NOMO-1 treated with dmso at 0.1 percent for 144 hours (cell line): ENCODE measurements around the gene RIMBP2.

ENCODE experiments used
- DNase-seq: peaks from one replicate; lab custom pipeline; 2025; ENCODE audit not compliant: unreplicated experiment; lab: John Stamatoyannopoulos, UW

The RIMBP2 gene

DNA sequence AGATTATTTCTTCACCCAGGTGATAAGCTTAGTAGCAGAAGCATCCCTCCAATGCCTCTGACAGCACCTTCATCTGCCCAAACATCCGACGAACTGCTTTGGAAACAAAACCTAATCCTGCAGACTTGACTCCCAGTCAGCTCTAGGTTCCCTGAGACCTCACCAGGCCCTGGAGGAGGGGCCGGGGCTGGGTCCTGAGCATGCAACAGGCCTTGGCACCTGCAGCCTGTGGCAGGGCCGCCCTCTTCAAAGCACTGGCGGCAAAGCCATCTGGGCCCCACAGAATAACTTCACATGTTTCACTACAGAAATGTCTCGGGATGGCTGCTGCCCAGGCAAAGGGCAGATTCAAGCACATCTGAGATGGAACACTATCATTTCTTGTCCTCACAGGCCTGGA, 245.1 kb downstream of the RIMBP2 start:
- no peak for DNase-seq

DNA sequence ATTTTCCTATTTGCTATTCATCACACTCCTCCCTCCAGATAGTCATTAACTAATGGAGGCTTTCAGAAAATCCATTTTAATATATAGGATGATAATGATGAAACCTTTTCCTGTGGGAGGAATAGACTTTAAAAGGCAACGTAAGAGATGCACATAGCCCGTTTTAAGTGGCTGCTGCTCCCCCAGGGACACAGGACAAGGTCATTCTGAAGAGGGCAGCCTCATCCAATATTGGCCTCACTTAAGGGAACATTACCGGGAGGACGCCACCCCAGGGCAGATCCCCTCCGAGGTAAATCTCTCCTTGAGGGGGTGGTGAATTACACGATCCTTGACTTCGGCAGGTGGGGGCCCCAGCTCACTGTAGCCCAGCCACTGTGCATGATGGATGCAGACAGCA, 246.5 kb downstream of the RIMBP2 start:
- no peak for DNase-seq

DNA sequence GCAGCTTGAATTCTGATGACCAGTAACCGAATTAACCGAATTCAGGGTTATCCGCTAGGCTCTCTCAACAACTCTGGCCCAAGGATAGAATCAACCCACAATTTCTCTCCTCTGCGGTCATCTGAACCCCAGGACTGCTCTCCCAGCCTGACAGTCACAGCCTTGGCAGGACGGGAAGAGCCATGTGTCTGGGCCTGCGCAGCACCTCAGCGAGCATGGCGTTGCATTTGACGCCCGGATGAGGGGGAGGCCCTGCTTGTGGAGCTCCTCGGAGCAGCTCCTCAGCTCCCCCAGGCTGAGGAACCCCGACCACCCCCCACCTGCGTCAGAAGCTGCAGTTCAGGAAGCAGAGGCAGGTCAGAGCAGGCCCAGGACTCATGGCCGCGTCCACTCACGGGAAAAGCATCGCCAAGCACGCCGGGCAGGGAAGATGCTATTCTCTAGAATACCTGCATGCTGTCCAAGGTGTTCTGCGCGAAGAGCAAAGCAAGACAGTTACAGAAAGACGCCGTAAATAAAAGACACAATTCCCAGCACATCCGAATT, 247.3 kb downstream of the RIMBP2 start:
- DNase-seq = no peak

DNA sequence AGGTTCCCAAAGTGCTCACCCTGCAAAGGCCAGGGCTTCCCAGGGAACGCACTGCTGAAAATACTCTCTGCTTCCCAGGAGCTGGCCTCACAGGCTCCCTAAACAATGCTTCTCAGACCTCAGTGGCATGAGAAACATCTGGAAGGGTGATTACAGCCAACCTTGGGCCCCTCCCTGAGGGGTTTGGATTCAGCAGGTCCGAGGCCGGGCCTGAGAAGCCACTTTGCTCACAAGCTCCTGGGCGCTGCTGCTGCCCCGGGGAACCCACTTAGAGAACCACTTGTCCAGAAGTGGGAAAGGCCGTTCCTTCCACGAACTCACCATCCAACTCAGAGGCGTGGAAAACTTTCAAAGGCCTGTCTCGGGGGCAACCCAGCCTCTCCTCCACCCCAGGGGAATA, 247.9 kb downstream of the RIMBP2 start:
- DNase-seq = no peak

DNA sequence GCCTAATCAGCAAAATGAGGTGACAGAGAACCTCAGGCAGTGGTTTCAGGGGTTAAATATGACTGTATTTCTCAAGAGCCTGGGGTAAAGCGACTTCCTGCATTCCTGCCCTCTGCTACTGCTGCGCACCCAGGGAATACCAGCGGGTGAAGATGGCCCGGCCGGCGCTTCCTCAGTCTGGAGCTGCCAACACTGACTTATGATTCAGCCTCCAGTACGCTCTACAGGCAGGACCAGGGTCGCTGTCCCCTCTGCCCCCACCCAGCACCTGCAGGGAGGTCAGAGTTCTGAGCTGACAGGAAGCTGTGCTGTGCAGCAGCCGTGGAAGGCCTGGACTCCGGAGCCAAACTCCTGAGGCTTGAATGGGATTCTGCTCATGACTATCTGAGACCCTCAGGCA, 250.5 kb downstream of the RIMBP2 start:
- DNase-seq = no peak

DNA sequence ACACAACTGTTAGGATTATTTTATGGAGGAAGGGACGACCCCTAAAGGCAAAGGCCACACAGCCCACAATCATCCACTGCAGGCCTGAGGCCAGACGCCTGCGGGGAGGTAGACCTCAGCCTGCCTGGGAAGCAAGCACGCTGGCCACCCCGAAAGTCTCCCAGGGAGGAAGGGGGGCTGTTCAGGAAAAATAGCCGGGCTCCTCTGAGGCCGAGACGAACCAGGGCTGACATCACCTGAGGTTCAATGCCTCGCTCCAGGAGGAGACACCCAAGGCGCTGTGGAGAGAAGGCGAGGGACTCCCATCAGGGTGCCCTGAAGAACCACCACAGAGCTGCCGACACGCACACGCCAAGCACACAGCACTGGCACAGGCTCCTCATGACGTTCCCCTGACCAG, 251.1 kb downstream of the RIMBP2 start:
- no peak for DNase-seq

DNA sequence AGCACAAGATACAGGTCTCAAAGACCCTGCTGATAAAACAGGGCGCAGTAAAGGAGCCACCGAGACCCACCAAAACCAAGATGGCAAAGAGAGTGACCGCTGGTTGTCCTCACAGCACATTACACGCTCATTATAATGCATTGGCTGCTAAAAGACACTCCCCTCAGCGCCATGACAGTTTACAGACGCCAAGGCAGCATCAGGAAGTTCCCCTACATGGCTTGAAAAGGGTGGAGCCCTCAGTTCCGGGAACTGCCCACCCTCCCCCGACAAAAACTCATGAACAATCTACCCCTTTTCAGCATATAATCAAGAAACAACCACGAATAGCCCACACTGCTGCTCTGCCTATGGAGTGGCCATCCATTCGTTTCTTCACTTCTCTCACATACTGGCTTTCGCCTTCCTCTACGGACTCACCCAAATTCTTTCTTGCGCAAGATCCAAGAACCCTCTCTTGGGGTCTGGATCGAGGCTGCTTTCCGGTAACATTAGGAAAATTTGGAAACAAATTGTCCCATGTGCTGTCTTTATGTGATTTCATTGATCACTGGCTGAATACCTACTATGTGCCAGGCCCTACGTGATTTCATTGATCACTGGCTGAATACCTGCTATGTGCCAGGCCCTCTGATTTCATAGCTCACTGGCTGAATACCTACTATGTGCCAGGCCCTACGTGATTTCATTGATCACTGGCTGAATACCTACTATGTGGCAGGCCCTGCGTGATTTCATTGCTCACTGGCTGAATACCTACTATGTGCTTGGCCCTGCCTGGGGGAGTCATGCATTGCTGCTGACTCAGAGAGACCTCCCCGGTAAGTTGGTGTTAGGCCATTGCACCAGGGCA, 252.1 kb downstream of the RIMBP2 start:
- no peak for DNase-seq

DNA sequence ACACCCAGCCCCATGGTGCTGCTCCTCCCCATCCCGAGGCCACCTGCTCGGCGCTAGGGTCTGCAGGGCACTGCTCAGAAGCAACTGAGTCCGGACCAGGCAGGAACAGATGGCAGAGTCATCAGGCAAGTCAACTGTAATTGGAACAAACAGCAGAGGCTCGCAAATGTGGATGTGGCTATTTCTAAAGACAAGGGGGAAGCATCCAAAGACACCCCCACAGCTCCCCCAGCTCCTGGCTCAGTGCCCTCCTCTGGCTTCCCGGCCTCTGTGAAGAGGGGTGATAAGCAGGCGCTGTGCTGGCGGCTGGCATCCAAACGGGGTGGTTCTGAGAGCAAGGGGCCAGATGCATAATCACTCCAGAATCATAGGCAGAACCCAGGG, 252.8 kb downstream of the RIMBP2 start:
- DNase-seq = no peak

DNA sequence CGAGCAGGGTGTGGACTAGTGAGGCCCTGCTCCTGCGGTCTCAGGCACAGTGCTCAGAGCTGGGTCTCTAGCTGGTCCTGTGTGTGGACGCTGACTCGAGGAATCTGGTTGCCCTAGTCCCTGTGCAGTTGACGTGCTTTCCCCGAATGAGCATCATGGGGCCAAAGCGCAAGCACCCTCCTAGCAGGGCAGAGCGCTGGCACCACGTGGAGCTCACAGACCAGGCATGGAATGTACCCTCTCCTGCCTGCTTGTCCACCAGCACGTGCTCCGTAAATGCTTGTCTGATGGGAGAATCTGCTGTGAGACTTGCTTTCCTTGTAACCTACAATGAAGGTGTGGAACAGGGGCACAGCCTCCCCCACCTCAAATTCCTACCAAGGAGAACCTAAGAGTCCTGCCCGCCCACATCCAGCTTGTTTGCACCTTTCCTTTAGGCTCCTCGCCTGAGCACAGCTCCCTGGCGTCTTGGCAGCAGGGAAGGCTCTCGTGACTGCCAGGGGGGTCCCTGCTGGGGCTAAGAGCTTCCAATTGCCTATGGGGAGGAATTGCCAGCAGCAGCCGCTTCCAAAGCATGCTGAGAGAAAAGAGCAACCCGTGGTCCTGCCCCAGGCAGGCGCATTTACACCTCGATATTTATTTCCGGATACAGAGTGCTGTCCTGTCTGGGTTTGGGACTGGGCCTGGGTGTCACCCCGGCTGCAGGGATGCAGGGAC, 253.4 kb downstream of the RIMBP2 start:
- no peak for DNase-seq

DNA sequence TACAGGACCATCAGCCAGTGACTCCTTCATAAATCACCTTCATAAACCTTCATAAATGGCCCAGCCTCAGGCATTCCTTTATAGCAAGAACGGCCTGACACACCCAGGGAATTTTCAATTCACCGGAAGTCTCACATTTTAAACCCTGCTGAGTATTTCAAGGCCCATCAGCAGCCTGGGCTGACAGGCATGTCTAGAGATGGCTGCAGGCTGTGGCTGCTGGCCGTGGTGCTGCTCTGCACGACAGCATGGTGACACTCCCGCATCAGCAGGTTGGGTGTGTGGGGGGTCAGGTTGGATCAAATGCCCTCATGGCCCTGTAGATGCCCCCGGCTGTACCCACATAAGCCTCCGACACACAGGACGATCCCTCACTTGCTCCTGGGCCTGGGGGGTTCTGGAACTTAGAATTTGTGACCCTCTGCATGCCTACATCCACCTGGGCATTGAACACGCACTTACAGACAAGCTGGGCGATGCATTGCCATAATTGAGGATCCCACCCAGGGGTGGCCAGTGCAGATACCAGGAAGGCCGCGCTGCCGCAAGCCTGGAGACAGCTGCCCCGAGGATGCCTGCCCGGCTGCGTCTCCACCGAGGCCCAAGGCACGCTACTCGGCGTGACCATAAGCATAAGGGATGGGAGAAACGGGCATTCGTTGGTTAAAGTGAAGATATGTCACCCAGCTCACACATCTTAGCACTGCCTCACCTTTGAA, 254.1 kb downstream of the RIMBP2 start:
- no peak for DNase-seq

DNA sequence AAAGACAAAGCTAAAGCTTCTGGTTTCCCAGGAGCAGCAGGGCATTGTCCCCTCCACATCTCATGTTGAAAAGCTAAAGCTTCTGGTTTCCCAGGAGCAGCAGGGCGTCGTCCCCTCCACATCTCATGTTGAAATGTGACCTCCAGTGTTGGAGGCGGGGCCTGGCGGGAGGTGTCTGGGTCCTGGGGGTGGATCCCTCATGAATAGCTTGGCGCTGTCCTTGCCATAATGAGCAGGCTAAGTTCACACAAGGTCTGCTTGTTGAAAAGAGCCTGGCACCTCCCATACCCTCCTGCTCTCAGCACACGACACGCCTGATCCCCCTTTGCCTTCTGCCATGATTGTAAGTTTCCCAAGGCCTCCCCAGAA, 254.7 kb downstream of the RIMBP2 start:
- DNase-seq = no peak

DNA sequence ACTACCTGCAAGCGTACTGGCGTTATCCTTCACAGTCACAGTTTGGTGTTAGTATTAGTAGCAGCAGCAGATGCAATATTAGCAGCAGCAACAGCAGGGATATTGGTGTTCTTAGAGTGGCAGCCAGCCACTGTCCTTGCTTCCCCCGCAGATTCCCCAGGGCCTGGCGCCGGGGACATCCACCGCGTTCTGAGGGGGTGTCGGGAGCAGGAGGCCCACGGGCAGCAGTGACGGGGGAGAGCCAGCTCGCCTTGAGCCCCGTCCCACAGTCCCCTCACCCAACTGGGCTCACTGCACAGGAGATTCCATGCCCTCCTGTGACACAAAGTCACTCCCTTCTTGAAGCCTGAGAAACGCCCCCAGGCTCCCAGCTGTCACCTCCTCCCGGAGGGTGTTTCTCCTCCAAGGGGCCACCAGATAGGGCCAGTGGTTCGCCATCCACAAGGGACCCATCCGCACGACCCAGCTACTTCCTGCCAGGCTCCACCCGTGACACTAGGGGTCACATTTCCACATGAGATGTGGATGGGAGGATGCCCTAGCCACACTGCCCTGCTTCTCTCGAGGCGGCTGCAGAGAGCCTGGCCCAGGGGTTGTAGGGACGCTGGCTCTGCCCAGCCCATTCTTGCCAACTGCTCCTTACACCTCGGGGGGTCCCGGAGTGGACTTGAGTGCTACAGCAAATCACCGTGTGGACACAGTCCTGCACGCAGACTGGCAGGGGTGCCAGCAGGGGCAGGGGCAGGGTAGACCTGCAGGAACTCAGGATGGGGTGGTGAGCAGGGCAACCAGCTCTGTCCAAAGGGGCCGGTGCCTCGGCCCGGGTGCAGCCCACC, 255.3 kb downstream of the RIMBP2 start:
- DNase-seq = no peak

DNA sequence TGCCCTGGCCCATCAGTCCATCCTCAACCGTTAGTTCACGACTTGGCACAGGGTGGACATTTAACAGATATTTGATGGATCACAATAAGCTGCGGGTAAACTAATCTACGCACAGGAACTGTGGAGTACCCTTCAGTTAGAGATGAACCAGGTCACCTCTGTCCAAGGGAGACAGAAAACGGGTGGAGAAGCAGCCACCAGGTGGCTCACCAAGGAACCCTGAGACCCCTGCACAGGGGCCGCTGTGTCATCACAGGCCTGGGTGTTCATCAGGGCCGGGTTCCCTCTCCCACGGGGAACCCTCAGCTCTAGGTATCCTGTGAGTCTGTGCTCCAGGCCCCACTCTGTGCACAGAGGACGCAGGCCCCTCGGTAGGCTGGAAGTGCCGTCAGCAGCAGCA, 256.2 kb downstream of the RIMBP2 start:
- no peak for DNase-seq

DNA sequence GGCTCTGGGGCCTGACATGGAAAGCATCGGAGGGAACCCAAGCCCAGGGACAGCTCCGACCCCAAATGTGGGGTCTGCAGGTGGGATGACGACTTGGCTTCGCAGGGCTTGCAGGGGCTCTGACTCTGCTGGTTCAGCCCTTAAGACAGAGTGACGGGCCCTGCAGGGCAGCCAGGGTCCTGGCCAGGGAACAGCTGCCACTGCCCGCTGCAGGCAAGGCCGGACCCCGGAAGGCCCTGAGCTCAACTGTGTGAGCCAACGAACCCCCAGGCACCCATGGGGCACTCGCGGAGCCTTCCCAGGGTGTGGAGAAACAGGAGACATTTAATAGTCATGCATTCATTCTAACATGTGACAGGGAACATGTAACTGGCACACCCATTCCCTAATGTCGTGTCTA, 257.8 kb downstream of the RIMBP2 start:
- no peak for DNase-seq

DNA sequence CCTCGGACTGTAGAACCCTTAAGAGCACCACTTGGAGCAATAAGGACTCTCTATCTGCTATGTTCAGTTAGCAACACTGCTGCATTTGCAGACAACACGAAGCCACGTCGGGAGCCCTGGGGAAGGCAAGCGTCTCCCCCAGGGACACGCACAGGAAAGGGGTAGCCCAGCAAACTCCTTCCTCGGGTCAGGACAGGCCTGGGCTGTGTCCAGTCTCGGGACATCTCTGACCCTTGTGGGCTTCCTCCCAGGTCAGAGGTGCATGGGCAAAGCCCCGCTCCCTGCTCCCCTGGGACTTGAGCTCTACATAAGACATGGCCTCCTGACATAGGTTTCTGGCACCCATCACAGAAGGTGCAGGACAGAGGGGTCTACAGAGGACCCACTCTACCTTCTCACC, 258.9 kb downstream of the RIMBP2 start:
- no peak for DNase-seq

DNA sequence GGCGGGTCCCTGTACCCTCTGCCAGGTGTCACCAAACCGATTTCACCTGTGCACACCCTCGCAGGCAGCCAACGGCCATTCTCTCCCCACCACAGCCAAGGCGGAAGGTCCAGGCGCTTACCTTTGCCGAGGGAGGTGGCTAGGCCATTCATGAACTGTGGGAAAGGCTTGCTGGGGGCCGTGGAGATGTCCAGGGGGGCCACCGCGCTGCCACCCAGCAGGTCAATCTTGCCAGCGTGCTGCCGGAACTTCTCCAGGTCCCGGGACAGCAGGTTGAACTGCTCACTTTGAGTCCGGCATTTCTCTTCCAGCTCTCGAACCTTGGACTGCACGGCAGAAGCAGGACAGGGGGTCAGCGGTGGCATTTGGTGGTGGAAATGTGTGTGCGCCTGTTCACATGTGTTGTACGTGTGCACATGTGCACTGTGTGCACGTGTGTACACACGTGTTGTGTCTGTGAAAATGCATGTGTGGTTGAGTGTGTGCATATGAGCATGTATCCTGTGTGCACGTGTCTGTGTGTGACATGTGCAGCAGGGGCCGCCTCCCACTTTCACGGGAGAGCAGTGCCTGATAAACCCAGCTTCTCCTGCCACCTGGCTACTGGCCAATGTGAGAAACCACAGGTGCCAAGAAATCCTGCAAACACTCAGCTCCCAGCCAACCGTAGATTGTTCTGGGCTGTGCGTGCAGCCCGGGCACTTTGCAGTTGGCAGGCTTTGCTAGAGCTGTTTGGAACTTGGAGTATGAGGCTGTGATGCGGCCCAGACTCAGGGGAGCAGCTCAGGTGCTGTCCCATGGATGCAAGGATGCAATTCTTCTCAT, 259.5 kb downstream of the RIMBP2 start:
- DNase-seq = no peak

DNA sequence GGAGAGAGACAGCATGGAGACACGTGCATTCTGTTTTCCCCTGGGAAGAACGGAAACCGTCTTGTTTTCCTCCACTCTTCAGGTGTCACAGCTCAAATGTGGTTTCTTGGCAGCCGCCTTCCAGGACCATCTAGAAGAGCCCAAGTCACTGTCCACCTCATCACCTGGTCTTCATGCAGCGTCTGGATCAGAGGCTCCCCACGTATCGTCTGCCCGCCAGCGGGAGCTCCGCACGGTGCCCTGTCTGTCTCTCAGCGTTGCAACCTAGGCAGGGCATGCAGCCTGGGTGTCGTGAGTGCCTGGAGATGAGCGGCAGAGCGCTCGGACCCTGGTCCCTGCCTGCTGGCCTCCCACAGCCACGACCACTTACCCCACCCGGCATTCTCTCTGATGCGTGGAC, 260.9 kb downstream of the RIMBP2 start:
- no peak for DNase-seq

DNA sequence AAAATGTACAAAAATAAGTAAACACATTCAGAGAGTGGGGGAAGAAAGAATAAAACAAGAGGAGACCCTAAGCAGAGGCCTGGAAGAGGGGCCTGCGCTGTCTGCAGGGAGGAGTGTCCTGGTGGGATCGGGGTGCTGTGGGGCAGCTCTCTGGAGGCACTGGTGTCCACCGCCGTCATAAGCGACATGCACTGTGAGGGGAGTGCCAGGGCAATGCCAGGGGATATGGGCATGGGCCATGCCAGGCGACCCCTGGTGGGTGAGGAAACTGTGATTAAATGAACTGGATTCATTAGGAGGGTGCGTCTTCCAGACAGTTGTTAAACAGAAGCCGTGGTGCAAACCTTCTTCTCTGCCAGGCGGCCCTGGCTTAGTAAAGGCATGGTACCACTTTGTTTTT, 261.8 kb downstream of the RIMBP2 start:
- DNase-seq = no peak

DNA sequence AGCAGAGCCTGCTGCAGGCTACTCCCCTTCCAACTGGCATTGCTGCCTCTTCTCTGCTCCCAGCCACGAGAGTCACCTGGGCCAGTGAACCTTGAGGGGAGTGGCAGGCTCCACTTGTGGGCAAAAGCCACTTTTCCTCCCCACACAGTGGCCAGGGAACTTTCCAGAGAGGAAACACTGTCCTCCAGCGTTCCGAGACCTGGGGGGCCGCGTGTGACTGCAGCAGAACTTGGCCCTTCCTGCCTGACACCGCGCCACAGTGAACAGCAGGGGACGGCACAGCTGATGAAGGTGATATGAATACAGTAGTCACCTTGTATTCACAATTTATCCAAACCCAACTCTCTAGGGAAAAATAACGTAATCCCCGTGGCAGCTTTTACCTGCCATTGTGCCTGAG, 263.6 kb downstream of the RIMBP2 start:
- no peak for DNase-seq
